SK-N-SH (cell line): ENCODE measurements around the gene B3GNT4. TPM values are rescaled to one million over a fixed set of nuclear protein-coding genes. Genes with fewer than 3 reads are reported as not detected.

Source experiments
- CTCF ChIA-PET: fragments of 300-600, 350-600 bp; formaldehyde crosslinking; extraction: SDS; loops from one replicate; lab custom pipeline; 2021; lab: Yijun Ruan, JAX
- POLR2A ChIA-PET: fragments of 350-600 bp; sonication (Branson Sonifier 250); formaldehyde crosslinking; extraction: SDS; loops from one replicate; lab custom pipeline; 2020; ENCODE audit warnings: antibody characterized with exemption, inconsistent platforms; lab: Yijun Ruan, JAX
- DNase-seq: peaks from one replicate; pipeline ENCODE4 v3.0.0; 2012
- H2AFZ ChIP-seq: fragments of 200-600 bp; sonication (generic); 2 replicates; pipeline ENCODE4 v1.8.1; 2016; ENCODE audit warnings: antibody characterized with exemption, mild to moderate bottlenecking, low read depth
- H3F3A ChIP-seq: fragments of 200-600 bp; sonication (generic); replicated peaks from 2 replicates; pipeline ENCODE3; 2016; ENCODE audit warnings: antibody characterized with exemption, mild to moderate bottlenecking; ENCODE audit not compliant: insufficient read depth
- H3K27ac ChIP-seq, 2 experiments: fragments of 200-500 bp in 1 of 2; fragments of 200-600 bp in 1 of 2; sonication (Bioruptor generic) in 1 of 2; sonication (generic), shearing (Covaris generic) in 1 of 2; 2 replicates each; pipeline versions ENCODE4 v1.5.1 to v1.6.1; 2014 to 2016; ENCODE audit warnings: low read depth in 2 of 2, inconsistent platforms in 1 of 2, low read length in 1 of 2, mild to moderate bottlenecking in 1 of 2, mixed read lengths in 1 of 2
- H3K27me3 ChIP-seq: fragments of 200-600 bp; sonication (generic), shearing (Covaris generic); 2 replicates; pipeline ENCODE4 v1.6.1; 2016; ENCODE audit warnings: mixed run types; ENCODE audit not compliant: insufficient read depth
- H3K36me3 ChIP-seq, 2 experiments: fragments of 200-500 bp in 1 of 2; fragments of 200-600 bp in 1 of 2; sonication (Bioruptor generic) in 1 of 2; sonication (generic) in 1 of 2; replicated peaks in 1 of 2; 2 replicates each; pipeline versions ENCODE3 to v1.5.1; 2014 to 2016; ENCODE audit warnings: low read length in 1 of 2, mild to moderate bottlenecking in 1 of 2; ENCODE audit not compliant: insufficient read depth in 2 of 2, control insufficient read depth in 1 of 2
- H3K4me1 ChIP-seq, 2 experiments: fragments of 200-500 bp in 1 of 2; fragments of 200-600 bp in 1 of 2; sonication (Bioruptor generic) in 1 of 2; sonication (generic), shearing (Covaris generic) in 1 of 2; 2 replicates each; pipeline versions ENCODE4 v1.5.1 to v1.6.1; 2014 to 2016; ENCODE audit warnings: low read depth in 1 of 2, low read length in 1 of 2, mixed run types in 1 of 2; ENCODE audit not compliant: insufficient read depth in 2 of 2, control insufficient read depth in 1 of 2
- H3K4me2 ChIP-seq: fragments of 200-600 bp; sonication (generic), shearing (Covaris generic); 2 replicates; pipeline ENCODE4 v1.6.1; 2017; ENCODE audit warnings: mixed run types
- H3K4me3 ChIP-seq, 2 experiments: fragments of 200-500 bp in 1 of 2; fragments of 200-600 bp in 1 of 2; sonication (Bioruptor generic) in 1 of 2; sonication (generic), shearing (Covaris generic) in 1 of 2; 2 replicates each; pipeline versions ENCODE4 v1.5.1 to v1.8.1; 2014 to 2016; ENCODE audit warnings: low read depth in 2 of 2, inconsistent platforms in 1 of 2, low read length in 1 of 2, mild to moderate bottlenecking in 1 of 2, mixed read lengths in 1 of 2, moderate library complexity in 1 of 2
- H3K79me2 ChIP-seq: fragments of 200-600 bp; sonication (generic); 2 replicates; pipeline ENCODE4 v1.8.1; 2017; ENCODE audit warnings: mild to moderate bottlenecking; ENCODE audit not compliant: insufficient read depth
- H3K9ac ChIP-seq: fragments of 200-600 bp; sonication (generic); 2 replicates; pipeline ENCODE4 v1.6.1; 2017; ENCODE audit warnings: mixed run types
- H3K9me2 ChIP-seq: fragments of 200-600 bp; sonication (generic); 2 replicates; pipeline ENCODE4 v1.6.1; 2017; ENCODE audit warnings: mixed run types
- H3K9me3 ChIP-seq: fragments of 200-600 bp; sonication (generic); 2 replicates; pipeline ENCODE4 v1.6.1; 2017; ENCODE audit warnings: mixed run types, mild to moderate bottlenecking, moderate library complexity
- H4K20me1 ChIP-seq: fragments of 200-600 bp; sonication (generic); 2 replicates; pipeline ENCODE4 v1.6.1; 2017; ENCODE audit warnings: mild to moderate bottlenecking, mixed run types; ENCODE audit not compliant: insufficient read depth
- EP300 ChIP-seq, 2 experiments: IDR thresholded peaks; 2 replicates each; pipeline versions ENCODE4 v1.4.0 to v1.6.1; 2012; ENCODE audit warnings: borderline replicate concordance in 1 of 2, low read depth in 1 of 2, low read length in 1 of 2
- FOXM1 ChIP-seq: IDR thresholded peaks from 2 replicates; pipeline ENCODE4 v1.4.0; 2012; ENCODE audit warnings: low read depth, mild to moderate bottlenecking
- GATA2 ChIP-seq: sonication (generic); formaldehyde crosslinking; IDR thresholded peaks from 2 replicates; pipeline ENCODE4 v1.5.0; 2020; ENCODE audit warnings: mild to moderate bottlenecking, missing genetic modification reagents
- MAX ChIP-seq: IDR thresholded peaks from 2 replicates; pipeline ENCODE4 v1.4.0; 2012; ENCODE audit warnings: low read depth
- MEF2A ChIP-seq: IDR thresholded peaks from 2 replicates; pipeline ENCODE4 v1.4.0; 2012; ENCODE audit warnings: low read depth, borderline replicate concordance
- NRF1 ChIP-seq: IDR thresholded peaks from 2 replicates; pipeline ENCODE4 v1.6.1; 2012; ENCODE audit warnings: low read depth, mild to moderate bottlenecking, low read length
- RAD21 ChIP-seq: IDR thresholded peaks from 2 replicates; pipeline ENCODE4 v1.6.1; 2012; ENCODE audit warnings: mild to moderate bottlenecking, low read length
- RCOR1 ChIP-seq: fragments of 150-350 bp; IDR thresholded peaks from 2 replicates; pipeline ENCODE4 v1.6.1; 2017; ENCODE audit warnings: antibody characterized with exemption, low read length
- RFX5 ChIP-seq: IDR thresholded peaks from 2 replicates; pipeline ENCODE4 v1.6.1; 2012; ENCODE audit warnings: mild to moderate bottlenecking, improper control_type of control experiment, low read length
- SMC3 ChIP-seq: IDR thresholded peaks from 2 replicates; pipeline ENCODE4 v1.6.1; 2012; ENCODE audit warnings: low read depth, low read length, improper control_type of control experiment
- TAF1 ChIP-seq: IDR thresholded peaks from 2 replicates; pipeline ENCODE4 v1.6.1; 2012; ENCODE audit warnings: low read depth, mild to moderate bottlenecking, low read length, moderate library complexity, borderline replicate concordance
- WGBS: methylation state at CpG from one replicate; pipeline ENCODE4 v1.1.6; 2017; ENCODE audit warnings: low lambda C conversion rate; 5-methylcytosine and 5-hydroxymethylcytosine counted together
- polyA plus RNA-seq, 3 experiments: library from polyadenylated mRNA; depleted of rRNA; stranded (reverse); fragments of >200 nt; gene quantifications; 2 replicates each; pipeline ENCODE4 v1.2.3, GENCODE V29; 2012
- TF ChIP-seq, protein P1 (sequence below): IDR thresholded peaks from 2 replicates; pipeline ENCODE4 v1.6.1; 2012; ENCODE audit warnings: mild to moderate bottlenecking, low read depth, low read length, moderate library complexity

The B3GNT4 gene
- polyA plus RNA-seq, 1 of the 3 experiments (the other 2 are of a cell fraction), result 0.81 TPM

GRCh38 chr12:122159882-122160281, 43.6 kb upstream of the B3GNT4 start:
- no peaks in the 10 kb centered on the region for H3K79me2 ChIP-seq
- no peaks in the 10 kb centered on the region for H3K27me3 ChIP-seq
- CTCF ChIA-PET, result interaction anchor here (1.0 to 3.4 kb wide), 4 partner anchors 27 to 129 kb away, joined by 3 to 21 read pairs (median 4); no protein-coding TSS in a partner anchor

GRCh38 chr12:122160761-122161160, 42.7 kb upstream of the B3GNT4 start:
- Histone ChIP-seq H3K9ac (no peak overlapping the region), H4K20me1 (no peaks in the 10 kb centered on the region), H3K9me3 (no peaks in the 10 kb centered on the region), H3K4me2 (no peak overlapping the region), H2AFZ (no peak overlapping the region), H3K4me3 (no peak overlapping the region), H3F3A (no peaks in the 10 kb centered on the region), H3K27me3 (no peaks in the 10 kb centered on the region), H3K9me2 (no peaks in the 10 kb centered on the region), H3K27ac (no peak overlapping the region), H3K4me1 (no peaks in the 10 kb centered on the region; a peak in 1 of 4 replicates), H3K36me3 (no peaks in the 10 kb centered on the region), H3K79me2 (no peaks in the 10 kb centered on the region)
- ChIA-PET POLR2A (no interaction called here), CTCF (no interaction called here)
- TF ChIP-seq RFX5, result no peak
- DNase-seq, result no peak
- WGBS, result 83% methylated on average over 11 of the region's 11 CpGs

More at GRCh38 chr12:122159882-122160281, 43.6 kb upstream of the B3GNT4 start:
- no peaks in the 10 kb centered on the region for H3K9me2 ChIP-seq
- peaks cover 0 to 3% of the 10 kb centered on the region in 2 experiments; a peak in 1 of 4 replicates for H3K4me1 ChIP-seq
- H3K9me3 ChIP-seq, result no peaks in the 10 kb centered on the region
- H4K20me1 ChIP-seq, result no peaks in the 10 kb centered on the region
- H3F3A ChIP-seq, result no peaks in the 10 kb centered on the region
- POLR2A ChIA-PET, result no interaction called here
- H3K9ac ChIP-seq, result no peak overlapping the region
- no peak overlapping the region for H3K27ac ChIP-seq
- H3K4me2 ChIP-seq, result no peak overlapping the region
- no peaks in the 10 kb centered on the region for H3K36me3 ChIP-seq
- WGBS, result 76% methylated on average over 4 of the region's 4 CpGs
- H3K4me3 ChIP-seq, result no peak overlapping the region
- peak; percentile 36; the same call in 1 of the 2 replicates for TF ChIP-seq GATA2
- peak; percentile 49 for TF ChIP-seq RAD21
- 0 out of 2 replicates have a peak, but pooled peaks have one; percentile 10 for TF ChIP-seq SMC3
- TF ChIP-seq FOXM1, result no peak
- peak; percentile 27 for DNase-seq
- no peak overlapping the region for H2AFZ ChIP-seq

- Histone ChIP-seq H3K27ac (no peak overlapping the region), H3K9ac (no peak overlapping the region), H3K36me3 (no peaks in the 10 kb centered on the region), H3K79me2 (no peaks in the 10 kb centered on the region), H3K4me1 (no peaks in the 10 kb centered on the region; a peak in 1 of 4 replicates), H3K9me3 (no peaks in the 10 kb centered on the region), H3K9me2 (no peaks in the 10 kb centered on the region)
- ChIA-PET POLR2A (no interaction called here), CTCF (interaction anchor here (0.9 kb wide), 1 partner anchor 12 kb away, joined by 3 read pairs; no protein-coding TSS in a partner anchor)
- DNase-seq, result no peak
- 84% methylated on average over 8 of the region's 8 CpGs for WGBS
- no peak for TF ChIP-seq EP300 (IDR thresholded peaks at IDR 0.05; ENCODE audit: borderline replicate concordance in 1 of 2, low read depth in 1 of 2, low read length in 1 of 2)
- no peak for TF ChIP-seq MEF2A
- TF ChIP-seq MAX, result no peak
- no peak for TF ChIP-seq RFX5
- no peak for TF ChIP-seq TAF1
- no peak for TF ChIP-seq NRF1
- TF ChIP-seq, protein P1, sequence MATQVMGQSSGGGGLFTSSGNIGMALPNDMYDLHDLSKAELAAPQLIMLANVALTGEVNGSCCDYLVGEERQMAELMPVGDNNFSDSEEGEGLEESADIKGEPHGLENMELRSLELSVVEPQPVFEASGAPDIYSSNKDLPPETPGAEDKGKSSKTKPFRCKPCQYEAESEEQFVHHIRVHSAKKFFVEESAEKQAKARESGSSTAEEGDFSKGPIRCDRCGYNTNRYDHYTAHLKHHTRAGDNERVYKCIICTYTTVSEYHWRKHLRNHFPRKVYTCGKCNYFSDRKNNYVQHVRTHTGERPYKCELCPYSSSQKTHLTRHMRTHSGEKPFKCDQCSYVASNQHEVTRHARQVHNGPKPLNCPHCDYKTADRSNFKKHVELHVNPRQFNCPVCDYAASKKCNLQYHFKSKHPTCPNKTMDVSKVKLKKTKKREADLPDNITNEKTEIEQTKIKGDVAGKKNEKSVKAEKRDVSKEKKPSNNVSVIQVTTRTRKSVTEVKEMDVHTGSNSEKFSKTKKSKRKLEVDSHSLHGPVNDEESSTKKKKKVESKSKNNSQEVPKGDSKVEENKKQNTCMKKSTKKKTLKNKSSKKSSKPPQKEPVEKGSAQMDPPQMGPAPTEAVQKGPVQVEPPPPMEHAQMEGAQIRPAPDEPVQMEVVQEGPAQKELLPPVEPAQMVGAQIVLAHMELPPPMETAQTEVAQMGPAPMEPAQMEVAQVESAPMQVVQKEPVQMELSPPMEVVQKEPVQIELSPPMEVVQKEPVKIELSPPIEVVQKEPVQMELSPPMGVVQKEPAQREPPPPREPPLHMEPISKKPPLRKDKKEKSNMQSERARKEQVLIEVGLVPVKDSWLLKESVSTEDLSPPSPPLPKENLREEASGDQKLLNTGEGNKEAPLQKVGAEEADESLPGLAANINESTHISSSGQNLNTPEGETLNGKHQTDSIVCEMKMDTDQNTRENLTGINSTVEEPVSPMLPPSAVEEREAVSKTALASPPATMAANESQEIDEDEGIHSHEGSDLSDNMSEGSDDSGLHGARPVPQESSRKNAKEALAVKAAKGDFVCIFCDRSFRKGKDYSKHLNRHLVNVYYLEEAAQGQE, result no peak
- TF ChIP-seq RCOR1, result no peak
- TF ChIP-seq, all 33 proteins: peak for 0
- Histone ChIP-seq H3F3A (no peaks in the 10 kb centered on the region), H3K4me2 (no peak overlapping the region), H2AFZ (no peak overlapping the region), H3K27me3 (no peaks in the 10 kb centered on the region), H3K4me3 (no peak overlapping the region), H4K20me1 (no peaks in the 10 kb centered on the region)
Measured at GRCh38 chr12:122161682-122162081, 41.8 kb upstream of the B3GNT4 start.
